Measurements from ENCODE around the gene ALG10.
"Not testable (repeated sequence)": the region's sequence is repeated elsewhere in the genome, so short reads cannot be mapped to it uniquely, and the experiment has no call there.

Gene ALG10
- total RNA-seq, result 3.0 to 17.9 (median 12.2) reads per million in 17 experiments

- peak; percentile 98 to 99 (median 98) for DNase-seq
These were observed at the start of gene ALG10 for GRCh38 chr12:34022079-34022830. Gene ALG10 (plus strand): TSS chr12:34022496. CDS start chr12:34022600, 104 bp downstream.

GRCh38 chr12:33972884-33973283 is 49.4 kb upstream of the ALG10 start:
- DNase-seq, result not testable (repeated sequence)

GRCh38 chr12:33977887-33978286 is 44.4 kb upstream of the ALG10 start:
- DNase-seq, result no peak

- no peak for DNase-seq
These were observed 34.0 kb upstream of the ALG10 start for GRCh38 chr12:33988197-33988805.

- no peak for DNase-seq
These were observed 33.4 kb upstream of the ALG10 start for GRCh38 chr12:33988913-33989312.

- no peak for DNase-seq
These were observed 27.2 kb upstream of the ALG10 start for GRCh38 chr12:33994857-33995808.

GRCh38 chr12:34008835-34009234 is 13.5 kb upstream of the ALG10 start:
- DNase-seq, result not testable (repeated sequence)

GRCh38 chr12:34016361-34016760 is 5.9 kb upstream of the ALG10 start:
- DNase-seq, result no peak

- peak; percentile 12 to 70 (median 46) for DNase-seq
These were observed 1.2 kb upstream of the ALG10 start for GRCh38 chr12:34021071-34021470.

- DNase-seq, result not testable (repeated sequence)
These were observed 5.4 kb downstream of the ALG10 start for GRCh38 chr12:34027661-34028060.

- DNase-seq, result no peak
These were observed 8.3 kb downstream of the ALG10 start for GRCh38 chr12:34030591-34030990.

- DNase-seq, result peak in 3 of 4 experiments; percentile 14 to 58 (median 38)
These were observed 11.5 kb downstream of the ALG10 start for GRCh38 chr12:34033628-34034296.

GRCh38 chr12:34038357-34038756 is 16.1 kb downstream of the ALG10 start:
- peak in 2 of 4 experiments; percentile 2 to 12 for DNase-seq

- no peak for DNase-seq
These were observed 24.3 kb downstream of the ALG10 start for GRCh38 chr12:34046570-34046969.

- DNase-seq, result not testable (repeated sequence)
These were observed 25.6 kb downstream of the ALG10 start for GRCh38 chr12:34047855-34048254.

GRCh38 chr12:34048714-34049113 is 26.4 kb downstream of the ALG10 start:
- DNase-seq, result no peak

GRCh38 chr12:34051486-34051885 is 29.2 kb downstream of the ALG10 start:
- no peak for DNase-seq

- no peak for DNase-seq
These were observed 32.6 kb downstream of the ALG10 start for GRCh38 chr12:34054938-34055337.
